PC-3 (cell line): ENCODE results near the gene ANKFN1. TPM values are rescaled to one million over a fixed set of nuclear protein-coding genes. Genes with fewer than 3 reads are reported as not detected.

Source experiments
- ATAC-seq: fragments of 200-7000 bp; cut with Tn5 transposase; 2 replicates; pipeline ENCODE4 v1.9.1; 2020; ENCODE audit warnings: mild to moderate bottlenecking, moderate library complexity
- BruUV-seq: library from RNA; stranded (reverse); fragments of 400-500 nt; replicated peaks from 2 replicates; lab custom pipeline; 2021; lab: Mats Ljungman, UMichigan
- CTCF ChIA-PET: fragments of 300-600 bp; sonication (Branson Sonifier 250); formaldehyde crosslinking; loops from one replicate; lab custom pipeline; 2022; ENCODE audit warnings: antibody characterized with exemption; lab: Charles Lee
- POLR2A ChIA-PET: fragments of 300-600 bp; sonication (Branson Sonifier 250); formaldehyde crosslinking; loops from one replicate; lab custom pipeline; 2022; ENCODE audit warnings: antibody characterized with exemption; ENCODE audit not compliant: unreplicated experiment; lab: Charles Lee
- DNase-seq: peaks from one replicate; pipeline ENCODE4 v3.0.0-alpha.2; 2015
- H2AFZ ChIP-seq: fragments of 300-600 bp; sonication (generic); 2 replicates; pipeline ENCODE4 v1.6.0; 2016; ENCODE audit warnings: antibody characterized with exemption, low read length
- H3F3A ChIP-seq: fragments of 300-600 bp; sonication (generic); one replicate; pipeline ENCODE4 v1.6.0; 2017; ENCODE audit warnings: antibody characterized with exemption, low read length, control low read depth, mild to moderate bottlenecking; ENCODE audit not compliant: unreplicated experiment
- H3K27ac ChIP-seq: fragments of 300-600 bp; sonication (generic); 2 replicates; pipeline ENCODE4 v1.5.1; 2016; ENCODE audit warnings: mild to moderate bottlenecking, low read length
- H3K27me3 ChIP-seq: fragments of 300-600 bp; sonication (generic); 2 replicates; pipeline ENCODE4 v1.6.1; 2016; ENCODE audit warnings: low read length, mixed read lengths
- H3K36me3 ChIP-seq: fragments of 300-600 bp; sonication (generic); 2 replicates; pipeline ENCODE4 v1.6.1; 2016; ENCODE audit warnings: low read depth, mixed run types, low read length, mixed read lengths
- H3K4me1 ChIP-seq: fragments of 300-600 bp; sonication (generic); 2 replicates; pipeline ENCODE4 v1.5.1; 2016; ENCODE audit warnings: low read length; ENCODE audit not compliant: insufficient read depth
- H3K4me2 ChIP-seq: fragments of 300-600 bp; sonication (generic); 2 replicates; pipeline ENCODE4 v1.6.0; 2016; ENCODE audit warnings: low read length
- H3K4me3 ChIP-seq: fragments of 300-600 bp; sonication (generic); 2 replicates; pipeline ENCODE4 v1.5.1; 2016; ENCODE audit warnings: mild to moderate bottlenecking, low read length, mixed read lengths
- H3K79me2 ChIP-seq: fragments of 300-600 bp; sonication (generic); 2 replicates; pipeline ENCODE4 v1.6.1; 2017; ENCODE audit warnings: low read length, mixed read lengths
- H3K9ac ChIP-seq: fragments of 300-600 bp; sonication (generic); 2 replicates; pipeline ENCODE4 v1.6.0; 2016; ENCODE audit warnings: mild to moderate bottlenecking, low read length
- H3K9me2 ChIP-seq: fragments of 300-600 bp; sonication (generic); replicated peaks from 2 replicates; pipeline ENCODE4 v1.6.1; 2016; ENCODE audit warnings: mixed run types, low read length, mixed read lengths
- H3K9me3 ChIP-seq: fragments of 300-600 bp; sonication (generic); 2 replicates; pipeline ENCODE4 v1.6.1; 2016; ENCODE audit warnings: low read length, mixed read lengths
- H4K20me1 ChIP-seq: fragments of 300-600 bp; sonication (generic); 2 replicates; pipeline ENCODE4 v1.6.1; 2016; ENCODE audit warnings: low read length, mixed read lengths
- EZH2 ChIP-seq: fragments of 300-600 bp; sonication (generic); IDR thresholded peaks from one replicate; pipeline ENCODE4 v1.6.1; 2017; ENCODE audit warnings: antibody characterized with exemption, mild to moderate bottlenecking, low read length; ENCODE audit not compliant: unreplicated experiment
- EZH2phosphoT487 ChIP-seq: fragments of 300-600 bp; sonication (generic); IDR thresholded peaks from 2 replicates; pipeline ENCODE4 v1.6.1; 2018; ENCODE audit warnings: mild to moderate bottlenecking, antibody characterized with exemption, low read length, borderline replicate concordance
- intact Hi-C: fragments of 100-400 bp; cut with micrococcal nuclease; formaldehyde crosslinking; loops from 2 replicates; pipeline ENCODE4 v1.9.0; 2023
- total RNA-seq: library from RNA; depleted of rRNA; stranded (reverse); fragments of >200 nt; gene quantifications from 2 replicates; pipeline ENCODE4 v1.2.3, GENCODE V29; 2014
- TF ChIP-seq, protein P1 (sequence below): fragments of 300-600 bp; sonication (generic); conservative IDR thresholded peaks from 2 replicates; pipeline ENCODE4 v1.5.1; 2017; ENCODE audit warnings: antibody characterized with exemption, low read depth, mild to moderate bottlenecking, low read length

ANKFN1 gene
- total RNA-seq, 1 experiment from 2014 or later: not detected

DNA sequence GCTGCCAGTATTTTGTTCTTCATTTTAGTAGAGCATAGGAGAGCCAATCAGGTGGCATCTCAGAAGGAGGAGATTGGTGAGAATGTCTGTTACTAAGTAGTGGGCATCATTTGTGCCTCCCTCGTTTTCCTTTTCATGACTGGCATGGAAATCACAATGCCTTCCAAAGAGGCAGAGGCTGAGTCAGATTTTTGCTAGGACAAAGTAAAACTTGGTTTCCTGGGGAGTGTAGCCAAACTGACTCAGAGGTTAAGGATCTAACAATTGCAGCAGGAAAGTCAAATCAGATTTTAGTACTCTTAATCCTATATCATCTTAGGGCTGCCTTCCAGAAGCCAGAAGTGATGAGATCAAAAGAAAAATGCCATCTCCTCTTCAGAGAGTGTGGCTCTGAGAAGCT lies 138.7 kb downstream of the ANKFN1 start:
- H3K79me2 ChIP-seq: no peaks in the 10 kb centered on the region
- DNase-seq (peak; percentile 50), ATAC-seq (no peak)
- H3K4me2 ChIP-seq: no peak overlapping the region
- no peak for TF ChIP-seq EZH2phosphoT487
- TF ChIP-seq EZH2: no peak
- TF ChIP-seq, protein P1, sequence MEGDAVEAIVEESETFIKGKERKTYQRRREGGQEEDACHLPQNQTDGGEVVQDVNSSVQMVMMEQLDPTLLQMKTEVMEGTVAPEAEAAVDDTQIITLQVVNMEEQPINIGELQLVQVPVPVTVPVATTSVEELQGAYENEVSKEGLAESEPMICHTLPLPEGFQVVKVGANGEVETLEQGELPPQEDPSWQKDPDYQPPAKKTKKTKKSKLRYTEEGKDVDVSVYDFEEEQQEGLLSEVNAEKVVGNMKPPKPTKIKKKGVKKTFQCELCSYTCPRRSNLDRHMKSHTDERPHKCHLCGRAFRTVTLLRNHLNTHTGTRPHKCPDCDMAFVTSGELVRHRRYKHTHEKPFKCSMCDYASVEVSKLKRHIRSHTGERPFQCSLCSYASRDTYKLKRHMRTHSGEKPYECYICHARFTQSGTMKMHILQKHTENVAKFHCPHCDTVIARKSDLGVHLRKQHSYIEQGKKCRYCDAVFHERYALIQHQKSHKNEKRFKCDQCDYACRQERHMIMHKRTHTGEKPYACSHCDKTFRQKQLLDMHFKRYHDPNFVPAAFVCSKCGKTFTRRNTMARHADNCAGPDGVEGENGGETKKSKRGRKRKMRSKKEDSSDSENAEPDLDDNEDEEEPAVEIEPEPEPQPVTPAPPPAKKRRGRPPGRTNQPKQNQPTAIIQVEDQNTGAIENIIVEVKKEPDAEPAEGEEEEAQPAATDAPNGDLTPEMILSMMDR: no peak
- no peaks in the 10 kb centered on the region for H3K36me3 ChIP-seq
- no peaks in the 10 kb centered on the region for H3K9me2 ChIP-seq
- peak overlapping the region; percentile 4; the same call in 1 of the 2 replicates for H3K27ac ChIP-seq
- H4K20me1 ChIP-seq: no peaks in the 10 kb centered on the region
- no peaks in the 10 kb centered on the region for H3K4me1 ChIP-seq
- H3F3A ChIP-seq: no peaks in the 10 kb centered on the region
- POLR2A ChIA-PET: no interaction called here
- H3K9ac ChIP-seq: no peak overlapping the region
- H3K27me3 ChIP-seq: 0 out of 2 replicates have a peak, but pooled peaks cover 2% of the 10 kb centered on the region
- H3K4me3 ChIP-seq: no peak overlapping the region
- H3K9me3 ChIP-seq: no peaks in the 10 kb centered on the region
- CTCF ChIA-PET: no interaction called here
- no peak overlapping the region for H2AFZ ChIP-seq
- intact Hi-C loops: no loop called here
- no TSS peak for BruUV-seq

DNA sequence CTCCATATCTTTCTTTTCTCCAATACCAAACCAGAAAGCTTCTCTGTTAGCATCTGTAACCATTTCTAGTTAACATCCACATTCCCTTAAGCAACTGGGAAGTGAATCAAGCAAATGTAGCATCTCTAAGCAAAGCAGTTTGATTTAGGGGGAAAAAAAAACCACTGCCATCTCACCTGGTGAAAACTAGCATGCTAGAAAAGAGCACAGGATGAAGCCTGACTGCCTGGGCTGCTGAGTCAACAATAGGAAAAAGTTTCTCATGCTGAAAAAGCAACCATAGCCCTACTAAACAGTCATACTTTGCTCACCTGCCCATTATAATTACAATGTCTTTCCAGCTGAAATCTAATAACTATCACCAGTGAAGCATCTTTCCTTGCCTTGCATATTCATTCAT lies 139.3 kb downstream of the ANKFN1 start:
- no peak overlapping the region for H3K4me2 ChIP-seq
- no peak overlapping the region for H3K4me3 ChIP-seq
- H3K27me3 ChIP-seq: 0 out of 2 replicates have a peak, but pooled peaks cover 2% of the 10 kb centered on the region
- no peaks in the 10 kb centered on the region for H4K20me1 ChIP-seq
- no peak overlapping the region for H2AFZ ChIP-seq
- ATAC-seq (no peak), DNase-seq (no peak)
- no peaks in the 10 kb centered on the region for H3F3A ChIP-seq
- CTCF ChIA-PET: no interaction called here
- no peaks in the 10 kb centered on the region for H3K4me1 ChIP-seq
- no peak for TF ChIP-seq EZH2
- TF ChIP-seq, protein P1: no peak
- TF ChIP-seq EZH2phosphoT487: no peak
- no peaks in the 10 kb centered on the region for H3K9me2 ChIP-seq
- no TSS peak for BruUV-seq
- no peaks in the 10 kb centered on the region for H3K9me3 ChIP-seq
- H3K9ac ChIP-seq: no peak overlapping the region
- POLR2A ChIA-PET: no interaction called here
- H3K36me3 ChIP-seq: no peaks in the 10 kb centered on the region
- H3K79me2 ChIP-seq: no peaks in the 10 kb centered on the region
- intact Hi-C loops: no loop called here
- H3K27ac ChIP-seq: peak overlapping the region; percentile 4; the same call in 1 of the 2 replicates

DNA sequence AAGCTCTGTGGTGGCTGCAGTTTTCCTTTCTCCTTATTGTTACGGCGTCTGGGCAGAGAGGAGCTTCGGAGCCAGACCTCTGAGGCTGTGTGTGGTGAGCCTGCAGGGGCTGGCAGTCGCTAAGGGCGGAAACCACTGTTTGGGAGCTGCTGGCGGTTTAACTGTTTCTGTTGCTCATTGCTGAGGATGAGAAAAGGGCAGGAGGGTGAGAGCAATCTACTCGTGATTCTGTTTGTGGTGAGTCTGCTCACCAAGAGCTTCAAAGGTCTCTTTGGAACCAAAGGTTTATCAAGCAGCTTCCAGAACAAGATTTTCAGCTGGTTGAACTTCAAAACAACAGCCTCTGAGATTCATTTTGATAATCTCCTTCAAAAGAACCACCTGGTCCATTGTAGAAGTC lies 143.9 kb downstream of the ANKFN1 start:
- CTCF ChIA-PET: interaction anchor here (0.7 kb wide), 1 partner anchor 181 kb away, joined by 3 read pairs; no protein-coding TSS in a partner anchor

More for the DNA sequence above, 143.9 kb downstream of the ANKFN1 start:
- ATAC-seq: no peak
- Histone ChIP-seq H3K4me2 (no peak overlapping the region), H3K79me2 (no peaks in the 10 kb centered on the region), H3F3A (no peaks in the 10 kb centered on the region), H3K27ac (no peak overlapping the region), H3K4me1 (no peaks in the 10 kb centered on the region), H4K20me1 (no peaks in the 10 kb centered on the region), H3K9ac (no peak overlapping the region), H3K9me2 (no peaks in the 10 kb centered on the region), H2AFZ (no peak overlapping the region), H3K36me3 (no peaks in the 10 kb centered on the region), H3K27me3 (peaks cover 11% of the 10 kb centered on the region), H3K4me3 (no peak overlapping the region), H3K9me3 (no peaks in the 10 kb centered on the region)
- intact Hi-C loops: no loop called here
- BruUV-seq: no TSS peak
- TF ChIP-seq, protein P1: no peak
- no peak for TF ChIP-seq EZH2phosphoT487
- TF ChIP-seq EZH2: no peak
- POLR2A ChIA-PET: no interaction called here
- no peak for DNase-seq
